PFSK-1 (cell line): ENCODE results near the gene SCARF1.

ENCODE experiments used
- SIN3A ChIP-seq: IDR thresholded peaks from 2 replicates; pipeline ENCODE4 v1.6.1; 2012; ENCODE audit warnings: mild to moderate bottlenecking, low read length, moderate library complexity, borderline replicate concordance; ENCODE audit not compliant: insufficient read depth
- TAF1 ChIP-seq: IDR thresholded peaks from 2 replicates; pipeline ENCODE4 v1.6.1; 2012; ENCODE audit warnings: low read length, control low read depth, borderline replicate concordance; ENCODE audit not compliant: insufficient read depth

- TF ChIP-seq TAF1, result no peak
- TF ChIP-seq SIN3A, result no peak
Measured at GRCh38 chr17:1611715-1612114, 33.8 kb downstream of the SCARF1 start.
